Erythroblast (primary cell): ENCODE data around the gene CHMP4A.
"Not testable (repeated sequence)": the region's sequence is repeated elsewhere in the genome, so short reads cannot be mapped to it uniquely, and the experiment has no call there.

Experiments used
- DNase-seq, 2 experiments: peaks; one replicate each; lab custom pipeline; 2025; lab: John Stamatoyannopoulos, UW
- GATA1 ChIP-seq: IDR thresholded peaks from 2 replicates; pipeline ENCODE4 v1.6.1; 2011; ENCODE audit warnings: low read depth, mild to moderate bottlenecking, control low read depth, low read length, moderate library complexity
- POLR2A ChIP-seq: IDR thresholded peaks from 2 replicates; pipeline ENCODE4 v1.6.1; 2011; ENCODE audit warnings: mild to moderate bottlenecking, low read length

CHMP4A gene

DNA sequence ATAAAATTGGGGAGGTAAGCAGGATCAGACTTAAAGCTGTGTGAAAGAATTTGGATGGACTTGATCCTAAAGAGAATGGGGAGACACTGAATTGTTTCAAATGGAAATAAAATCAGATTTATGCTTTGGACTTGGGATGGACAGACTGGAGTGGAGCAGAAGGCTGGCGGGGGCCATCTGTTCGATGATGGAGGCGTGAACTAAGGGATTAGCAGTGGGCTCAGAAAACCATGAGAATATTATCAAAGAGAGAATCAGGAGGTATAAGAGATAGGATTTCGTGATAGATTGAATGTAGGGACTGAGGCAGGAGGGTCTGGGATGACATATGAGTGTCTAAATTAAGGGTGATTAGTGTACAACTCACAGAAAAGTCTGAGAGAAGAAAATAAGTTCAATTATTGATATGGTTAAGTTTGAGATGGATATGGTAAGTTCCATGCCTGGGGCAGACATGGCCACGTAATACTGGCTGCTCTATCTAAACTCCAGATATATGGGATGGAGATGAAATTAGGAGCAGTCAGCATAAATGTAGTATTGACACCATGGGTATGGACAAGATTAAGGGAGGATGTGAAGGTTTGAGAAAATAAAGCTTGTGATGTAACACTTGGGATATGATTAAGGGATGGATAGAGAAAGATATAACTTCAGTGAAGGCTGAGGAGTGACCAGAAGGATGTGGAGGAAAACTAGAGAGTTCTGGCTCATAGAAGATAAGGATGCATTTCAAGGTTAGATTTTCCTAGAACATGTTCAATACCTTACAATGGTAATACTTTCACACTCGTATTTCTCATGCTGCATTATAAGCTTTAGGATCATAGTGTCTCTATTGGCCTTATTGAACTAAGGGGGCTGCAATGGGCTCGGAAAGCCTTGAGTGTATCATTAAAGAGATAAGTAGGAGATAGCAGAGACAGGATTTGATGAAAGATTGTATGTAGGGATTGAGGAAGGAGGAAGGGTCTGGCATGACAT is 8.8 kb downstream of the CHMP4A start:
- no peak for TF ChIP-seq POLR2A
- TF ChIP-seq GATA1: no peak
- no peak for DNase-seq

DNA sequence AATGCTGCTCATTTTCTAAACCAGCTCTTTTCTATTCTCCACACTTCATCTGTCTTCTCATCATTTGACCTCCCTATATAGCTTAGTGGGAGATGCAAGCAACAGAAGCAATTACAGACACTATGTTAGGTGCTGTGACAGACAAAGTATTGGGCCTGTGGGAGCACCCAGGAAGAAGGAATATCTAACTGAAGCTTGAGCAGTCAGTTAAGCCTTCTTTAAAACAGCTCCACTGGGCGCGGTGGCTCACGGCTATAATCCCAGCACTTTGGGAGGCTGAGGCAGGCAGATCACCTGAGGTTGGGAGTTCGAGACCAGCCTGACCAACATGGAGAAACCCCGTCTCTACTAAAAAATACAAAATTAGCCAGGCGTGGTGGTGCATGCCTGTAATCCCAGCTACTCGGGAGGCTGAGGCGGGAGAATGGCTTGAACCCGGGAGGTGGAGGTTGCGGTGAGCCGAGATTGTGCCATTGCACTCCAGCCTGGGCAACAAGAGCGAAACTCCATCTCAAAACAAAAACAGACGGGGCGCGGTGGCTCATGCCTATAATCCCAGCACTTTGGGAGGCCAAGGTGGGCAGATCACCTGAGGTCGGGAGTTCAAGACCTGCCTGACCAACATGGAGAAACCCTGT is 9.9 kb downstream of the CHMP4A start:
- DNase-seq: not testable (repeated sequence)

DNA sequence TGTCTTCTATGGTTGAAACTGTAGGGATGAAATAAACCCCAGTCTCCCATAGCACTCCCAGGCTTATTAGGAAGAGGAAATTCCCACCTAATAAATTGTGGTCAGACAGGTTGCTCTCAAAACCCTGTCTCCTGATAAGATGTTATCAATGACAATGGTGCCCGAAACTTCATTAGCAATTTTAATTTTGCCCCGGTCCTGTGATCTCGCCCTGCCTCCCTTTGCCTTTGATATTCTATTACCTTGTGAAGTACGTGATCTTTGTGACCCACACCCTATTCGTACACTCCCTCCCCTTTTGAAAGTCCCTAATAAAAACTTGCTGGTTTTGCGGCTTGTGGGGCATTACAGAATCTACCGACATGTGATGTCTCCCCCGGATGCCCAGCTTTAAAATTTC is 10.8 kb downstream of the CHMP4A start:
- DNase-seq: not testable (repeated sequence)

DNA sequence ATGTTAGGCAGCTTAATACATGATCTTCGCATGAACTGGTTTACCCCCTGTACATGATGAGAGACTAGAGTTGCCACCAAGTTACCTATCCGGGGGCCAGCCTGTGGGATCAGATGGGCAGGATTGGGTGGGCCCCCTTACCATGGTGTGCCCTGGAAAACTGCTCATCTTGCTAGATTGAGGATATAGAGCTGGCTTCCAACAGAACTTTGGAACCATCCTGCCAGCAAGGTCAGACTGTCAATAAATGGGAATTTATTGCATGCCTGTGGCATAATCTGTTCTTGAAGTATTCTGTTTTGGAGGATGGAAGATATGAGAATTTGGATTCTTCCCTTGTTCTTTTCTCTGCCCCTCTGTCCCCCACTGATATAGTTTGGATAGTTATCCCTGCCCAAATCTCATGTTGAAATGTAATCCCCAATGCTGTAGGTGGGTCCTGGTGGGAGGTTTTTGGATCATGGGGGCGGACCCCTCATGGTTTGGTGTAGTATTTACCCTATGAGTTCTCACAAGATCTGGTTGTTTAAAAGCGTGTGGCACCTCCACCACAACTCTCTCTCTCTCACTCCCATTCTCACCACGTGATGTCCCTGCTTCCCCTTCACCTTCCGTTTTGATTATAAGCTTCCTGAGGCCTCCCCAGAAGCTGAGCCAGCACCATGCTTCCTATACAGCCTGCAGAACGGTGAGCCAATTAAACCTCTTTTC is 14.3 kb downstream of the CHMP4A start:
- no peak for TF ChIP-seq POLR2A
- no peak for TF ChIP-seq GATA1
- no peak for DNase-seq

DNA sequence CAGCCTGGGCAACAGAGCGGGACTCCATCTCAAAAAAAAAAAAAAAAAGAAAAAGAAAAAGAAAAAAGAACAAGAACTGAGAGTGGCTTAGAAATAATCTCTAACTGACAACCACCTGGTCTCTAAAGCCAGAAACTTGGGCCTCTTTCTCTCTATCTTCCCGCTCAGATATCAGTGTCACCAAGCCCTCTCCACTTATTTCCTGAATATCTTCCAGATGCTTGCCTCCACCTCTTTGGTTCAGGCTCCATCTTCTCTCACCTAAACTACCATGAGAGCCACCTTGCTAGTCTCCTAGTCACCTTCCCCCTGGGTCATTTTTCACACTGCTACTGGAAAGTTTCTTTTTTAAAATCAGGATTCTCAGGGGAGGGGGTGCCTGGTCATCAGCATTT is 16.2 kb downstream of the CHMP4A start:
- TF ChIP-seq GATA1 (no peak), POLR2A (no peak)
- DNase-seq: peak; percentile 32 to 52

DNA sequence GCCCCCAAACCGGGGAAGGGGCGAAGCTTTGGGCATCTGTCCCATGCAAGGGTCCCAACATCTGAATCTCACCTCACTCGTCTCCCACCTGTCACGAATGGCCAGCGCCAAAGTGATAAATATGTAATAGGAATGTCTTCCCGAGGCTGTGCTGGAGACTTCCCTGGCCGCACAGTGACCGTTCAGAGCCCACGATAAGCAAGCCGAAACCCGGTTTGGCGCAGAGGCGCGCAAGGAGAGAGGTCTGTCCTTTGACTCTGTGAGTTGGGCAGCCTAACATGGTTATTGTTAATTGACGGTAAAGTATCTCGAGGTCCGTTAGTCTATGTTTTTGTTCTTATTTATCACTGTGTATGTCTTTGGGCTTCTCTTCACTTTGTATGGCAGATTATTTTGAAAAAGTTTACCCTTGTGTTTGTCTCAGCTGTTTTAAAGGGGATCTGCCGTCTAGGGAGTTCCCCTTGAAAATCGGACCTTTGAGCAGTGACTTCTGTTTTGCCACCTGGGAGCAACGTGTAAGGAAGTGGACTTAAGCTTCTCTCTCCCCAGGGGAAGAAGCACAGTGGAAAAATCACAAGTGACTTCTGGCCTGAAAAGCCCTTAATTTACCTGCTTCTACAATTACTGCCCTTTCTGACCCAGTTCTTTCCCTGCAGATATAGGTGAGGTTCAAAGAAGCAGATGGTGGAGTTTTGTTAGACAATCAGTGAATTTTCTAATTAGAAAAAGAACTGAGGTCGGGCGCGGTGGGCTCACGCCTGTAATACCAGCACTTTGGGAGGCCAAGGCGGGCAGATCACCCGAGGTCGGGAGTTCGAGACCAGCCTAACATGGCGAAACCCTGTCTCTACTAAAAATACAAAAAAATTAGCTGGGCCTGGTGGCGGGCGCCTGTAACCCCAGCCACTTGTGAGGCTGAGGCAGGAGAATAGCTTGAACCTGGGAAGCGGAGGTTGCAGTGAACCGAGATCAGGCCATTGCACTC is 16.9 kb downstream of the CHMP4A start:
- TF ChIP-seq GATA1 (no peak), POLR2A (no peak)
- DNase-seq: peak; percentile 63 to 72

DNA sequence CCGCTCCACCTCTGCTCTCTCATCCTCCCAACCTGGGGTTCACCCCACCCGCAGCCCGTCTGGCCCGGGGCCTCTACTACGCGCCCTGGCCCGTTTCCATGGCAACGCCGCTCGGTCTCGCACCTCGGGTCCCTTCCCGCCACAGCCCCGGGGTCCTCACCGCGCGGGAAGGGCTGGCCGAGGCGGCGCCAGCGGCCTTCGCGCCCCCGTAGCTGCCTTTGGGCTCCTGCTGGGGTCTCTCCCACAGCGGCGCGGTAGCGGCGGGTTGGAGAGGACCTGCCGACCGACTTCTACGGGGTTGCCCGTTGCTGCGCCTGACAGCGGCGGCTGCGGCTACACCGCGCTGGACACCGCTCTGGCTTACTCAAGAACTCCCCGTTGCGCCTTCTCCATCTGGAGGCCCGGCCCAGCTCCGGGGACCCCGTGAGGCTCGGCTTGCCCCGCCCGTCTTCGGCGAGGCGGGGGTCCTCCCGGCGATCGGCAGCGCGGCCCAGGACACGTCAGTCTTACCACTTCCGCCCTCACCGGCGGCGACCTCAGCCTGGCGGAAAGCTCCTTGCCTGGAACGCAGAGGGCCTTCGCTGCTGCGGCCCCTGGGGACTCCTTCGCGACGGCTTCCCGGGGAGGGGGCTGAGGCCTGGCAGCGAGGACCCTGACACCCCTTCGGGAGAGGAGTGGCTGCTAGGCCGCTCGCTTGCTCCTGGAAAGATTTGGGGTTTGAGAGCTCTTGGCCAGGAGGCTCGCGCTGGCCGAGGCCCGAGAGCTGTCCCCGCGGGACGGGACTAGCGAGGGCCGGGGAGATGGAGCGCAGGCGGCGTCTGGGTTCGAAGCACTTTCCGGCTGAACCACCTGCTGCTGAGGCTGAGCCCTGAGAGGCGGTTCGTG is 17.9 kb downstream of the CHMP4A start, which contains the start of gene TM9SF1:
Gene TM9SF1 (minus strand): TSS at position 256 of the 885 bp plus-strand sequence. CDS start 422 bp downstream, outside the sequence.
- peak; percentile 92 to 93 for DNase-seq
- TF ChIP-seq GATA1 (no peak), POLR2A (peak; percentile 84)

- no peak for DNase-seq
- TF ChIP-seq POLR2A: no peak
- TF ChIP-seq GATA1: no peak
These were observed 18.5 kb downstream of the CHMP4A start for GRCh38 chr14:24194873-24195185.

GRCh38 chr14:24194186-24194872 is 19.0 kb downstream of the CHMP4A start:
- TF ChIP-seq POLR2A (no peak), GATA1 (no peak)
- DNase-seq: peak in 1 of 2 experiments; percentile 31

GRCh38 chr14:24192933-24193332 is 20.4 kb downstream of the CHMP4A start:
- no peak for TF ChIP-seq GATA1
- no peak for TF ChIP-seq POLR2A
- no peak for DNase-seq

DNA sequence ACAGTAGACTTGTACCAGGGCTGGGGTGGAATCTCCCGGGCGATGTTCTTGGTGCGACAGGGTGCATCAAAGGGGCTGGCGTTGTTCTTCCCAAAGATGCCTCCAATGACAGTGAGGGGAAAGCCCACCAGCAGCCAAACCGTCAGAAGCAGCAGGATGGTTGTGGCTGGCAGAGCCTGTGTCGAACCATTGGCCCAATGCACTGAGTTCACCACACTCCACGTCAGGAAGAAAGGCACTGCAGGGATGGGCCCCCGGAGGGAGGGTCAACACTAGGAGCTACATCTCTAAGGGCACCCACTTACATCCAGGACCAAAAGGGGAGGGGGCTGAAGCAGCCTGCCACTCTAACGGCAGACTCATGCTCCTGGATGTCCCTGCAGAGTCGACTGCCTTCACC is 22.9 kb downstream of the CHMP4A start:
- no peak for DNase-seq
- no peak for TF ChIP-seq POLR2A
- TF ChIP-seq GATA1: no peak
